K562 (cell line): ENCODE data around the gene UBE2D2. TPM values are rescaled to one million over a fixed set of nuclear protein-coding genes. Genes with fewer than 3 reads are reported as not detected.

Experiments
- ATF3 ChIP-seq, 2 experiments: fragments of 450-650 bp in 1 of 2; sonication (generic) in 1 of 2; formaldehyde crosslinking in 1 of 2; IDR thresholded peaks in 1 of 2; conservative IDR thresholded peaks in 1 of 2; 2 replicates each; pipeline versions ENCODE4 v1.6.1 to v1.8.1; 2016 to 2023; ENCODE audit warnings: mild to moderate bottlenecking in 2 of 2, moderate library complexity in 2 of 2, inconsistent platforms in 1 of 2, missing genetic modification reagents in 1 of 2
- BCOR ChIP-seq: fragments of 450-650 bp; IDR thresholded peaks from 2 replicates; pipeline ENCODE4 v1.6.1; 2016
- BMI1 ChIP-seq: fragments of 150-350 bp; IDR thresholded peaks from 2 replicates; pipeline ENCODE4 v1.6.1; 2014; ENCODE audit warnings: low read length
- CEBPB ChIP-seq: fragments of 450-650 bp; IDR thresholded peaks from 2 replicates; pipeline ENCODE4 v1.6.1; 2016; ENCODE audit warnings: missing genetic modification characterization, missing compliant biosample characterization
- CHD2 ChIP-seq: IDR thresholded peaks from 2 replicates; pipeline ENCODE4 v1.6.1; 2011; ENCODE audit warnings: low read depth, low read length
- E4F1 ChIP-seq: fragments of 250-450 bp; sonication (Bioruptor Pico); IDR thresholded peaks from 2 replicates; pipeline ENCODE4 v1.5.0; 2021; ENCODE audit warnings: mild to moderate bottlenecking, borderline replicate concordance
- ETS1 ChIP-seq: conservative IDR thresholded peaks from 2 replicates; pipeline ENCODE4 v1.6.1; 2011; ENCODE audit warnings: low read depth, mild to moderate bottlenecking, low read length; ENCODE audit not compliant: control insufficient read depth
- IRF2 ChIP-seq: sonication (generic); formaldehyde crosslinking; IDR thresholded peaks from 2 replicates; pipeline ENCODE4 v1.8.1; 2022; ENCODE audit warnings: mild to moderate bottlenecking, missing genetic modification reagents
- NRF1 ChIP-seq, 2 experiments: fragments of 450-650 bp; IDR thresholded peaks in 1 of 2; conservative IDR thresholded peaks in 1 of 2; 2 replicates each; pipeline ENCODE4 v1.6.1; 2014; ENCODE audit warnings: mild to moderate bottlenecking in 2 of 2
- POLR2H ChIP-seq: IDR thresholded peaks from 2 replicates; pipeline ENCODE4 v1.6.1; 2016; ENCODE audit warnings: missing genetic modification characterization, low read depth, mild to moderate bottlenecking, control low read depth, missing compliant biosample characterization, moderate library complexity
- TCF7L2 ChIP-seq: fragments of 150-350 bp; IDR thresholded peaks from 2 replicates; pipeline ENCODE4 v1.6.1; 2016; ENCODE audit warnings: low read depth, mild to moderate bottlenecking, low read length, moderate library complexity
- TEAD1 ChIP-seq, 2 experiments: fragments of 450-650 bp in 1 of 2; sonication (generic) in 1 of 2; formaldehyde crosslinking; IDR thresholded peaks; 2 replicates each; pipeline versions ENCODE4 v1.4.0 to v1.8.0; 2020 to 2022; ENCODE audit warnings: mild to moderate bottlenecking in 2 of 2, missing genetic modification reagents in 1 of 2
- TOE1 ChIP-seq, 2 experiments: fragments of 450-650 bp in 1 of 2; sonication (generic) in 1 of 2; formaldehyde crosslinking in 1 of 2; IDR thresholded peaks; 2 replicates each; pipeline versions ENCODE4 v1.7.1 to v1.8.0; 2016 to 2022; ENCODE audit warnings: borderline replicate concordance in 2 of 2, mild to moderate bottlenecking in 2 of 2, antibody characterized with exemption in 1 of 2, inconsistent platforms in 1 of 2, low read depth in 1 of 2, missing genetic modification reagents in 1 of 2, moderate library complexity in 1 of 2
- VEZF1 ChIP-seq: fragments of 200-800 bp; sonication (Bioruptor generic); IDR thresholded peaks from 2 replicates; pipeline ENCODE4 v1.6.1; 2017; ENCODE audit warnings: missing genetic modification characterization, missing compliant biosample characterization
- ZFP36 ChIP-seq: fragments of 150-350 bp; IDR thresholded peaks from 2 replicates; pipeline ENCODE4 v1.6.1; 2018; ENCODE audit warnings: low read length, low read depth; ENCODE audit not compliant: partially characterized antibody
- ZNF551 ChIP-seq: fragments of 250-450 bp; sonication (Bioruptor Pico); IDR thresholded peaks from 2 replicates; pipeline ENCODE4 v1.5.0; 2021; ENCODE audit warnings: mild to moderate bottlenecking, moderate library complexity
- ZNF589 ChIP-seq: fragments of 200-800 bp; sonication (Bioruptor generic); IDR thresholded peaks from 2 replicates; pipeline ENCODE4 v1.6.1; 2016; ENCODE audit warnings: low read depth, missing genetic modification characterization, missing compliant biosample characterization
- ZNF699 ChIP-seq: fragments of 250-450 bp; sonication (Bioruptor Pico); IDR thresholded peaks from 2 replicates; pipeline ENCODE4 v1.8.0; 2021; ENCODE audit warnings: mild to moderate bottlenecking, moderate library complexity; ENCODE audit not compliant: insufficient replicate concordance
- polyA plus RNA-seq, 8 experiments: library from polyadenylated mRNA; depleted of rRNA in 4 of 8; stranded (reverse) in 5 of 8; unstranded in 3 of 8; fragments of >200 nt; fragmentation: Nextera tagmentation in 2 of 8; fragmentation: Illumina TruSeq in 1 of 8; extraction: Ambion mirVana in 2 of 8; extraction: Trizol in 1 of 8; gene quantifications; 2 replicates each; pipeline versions ENCODE4 v1.2.1 to v1.2.3, GENCODE V29; 2011 to 2014; ENCODE audit warnings: inconsistent platforms in 1 of 8, missing spikeins in 1 of 8
- total RNA-seq, 7 experiments: library from RNA; depleted of rRNA in 6 of 7; stranded (reverse); fragments of >200 nt in 6 of 7; fragmentation: Illumina TruSeq in 2 of 7; extraction: Trizol in 2 of 7; gene quantifications; 2 replicates each; pipeline versions ENCODE4 v1.2.1 to v1.2.3, GENCODE V29; 2011 to 2021; ENCODE audit warnings: low replicate concordance in 1 of 7

The UBE2D2 gene
- total and polyA plus RNA-seq, 9 of the 15 experiments (the other 6 are each of a cell fraction or from before 2014, with no cell fraction given), result 53.6 to 198 (median 122) TPM

GRCh38 chr5:139517683-139518564, 43.2 kb upstream of the UBE2D2 start (continued):
- TF ChIP-seq E4F1 (no peak), ZNF589 (CRISPR knock-in tag) (peak; percentile 64), ZFP36 (no peak), ZNF551 (CRISPR knock-in tag) (no peak), ATF3 (IDR thresholded peaks at IDR 0.05) (peak; percentile 94), ATF3 (CRISPR knock-in tag; conservative IDR thresholded peaks at IDR 0.05) (peak; percentile 98), NRF1 (conservative IDR thresholded peaks at IDR 0.05 in 1 of 2, IDR thresholded peaks at IDR 0.05 in 1 of 2) (peak; percentile 80 to 85), CEBPB (tag) (no peak), ZNF699 (CRISPR knock-in tag) (no peak), ETS1 (peak; percentile 67), IRF2 (no peak), POLR2H (peak; percentile 83), TCF7L2 (no peak), CHD2 (peak; percentile 24; the same call in 1 of the 2 replicates), TOE1 (IDR thresholded peaks at IDR 0.05; ENCODE audit: borderline replicate concordance) (peak; percentile 60), TOE1 (CRISPR knock-in tag; IDR thresholded peaks at IDR 0.05; ENCODE audit: borderline replicate concordance, low read depth) (no peak), BCOR (0 out of 2 replicates have a peak, but pooled peaks have one; percentile 48), VEZF1 (CRISPR knock-in tag) (peak; percentile 38), TEAD1 (CRISPR knock-in tag; IDR thresholded peaks at IDR 0.05) (peak in 1 of 2 experiments; percentile 79; a peak in 2 of 4 replicates), BMI1 (no peak; the same call in 1 of the 2 replicates)
